ENCODE measurements around the gene VPREB3. TPM values are rescaled to one million over a fixed set of nuclear protein-coding genes. Genes with fewer than 3 reads are reported as not detected.

The VPREB3 gene, protein sequence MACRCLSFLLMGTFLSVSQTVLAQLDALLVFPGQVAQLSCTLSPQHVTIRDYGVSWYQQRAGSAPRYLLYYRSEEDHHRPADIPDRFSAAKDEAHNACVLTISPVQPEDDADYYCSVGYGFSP
- total RNA-seq (not detected in 2 replicates), polyA plus RNA-seq (not detected in 2 replicates)

- H3K27ac ChIP-seq = no peak within 1 kb of the TSS
- 91% methylated on average over 14 of the region's 14 CpGs for WGBS (ENCODE audit: low lambda C conversion rate, missing lambda C conversion rate)
- no peak within 1 kb of the TSS for H2AFZ ChIP-seq
- H3K27me3 ChIP-seq = no peaks in the 10 kb centered on the region
- no peak for TF ChIP-seq EZH2phosphoT487 (IDR thresholded peaks at IDR 0.05; ENCODE audit: low read depth, severe bottlenecking, unreplicated experiment)
- TF ChIP-seq, protein P1, sequence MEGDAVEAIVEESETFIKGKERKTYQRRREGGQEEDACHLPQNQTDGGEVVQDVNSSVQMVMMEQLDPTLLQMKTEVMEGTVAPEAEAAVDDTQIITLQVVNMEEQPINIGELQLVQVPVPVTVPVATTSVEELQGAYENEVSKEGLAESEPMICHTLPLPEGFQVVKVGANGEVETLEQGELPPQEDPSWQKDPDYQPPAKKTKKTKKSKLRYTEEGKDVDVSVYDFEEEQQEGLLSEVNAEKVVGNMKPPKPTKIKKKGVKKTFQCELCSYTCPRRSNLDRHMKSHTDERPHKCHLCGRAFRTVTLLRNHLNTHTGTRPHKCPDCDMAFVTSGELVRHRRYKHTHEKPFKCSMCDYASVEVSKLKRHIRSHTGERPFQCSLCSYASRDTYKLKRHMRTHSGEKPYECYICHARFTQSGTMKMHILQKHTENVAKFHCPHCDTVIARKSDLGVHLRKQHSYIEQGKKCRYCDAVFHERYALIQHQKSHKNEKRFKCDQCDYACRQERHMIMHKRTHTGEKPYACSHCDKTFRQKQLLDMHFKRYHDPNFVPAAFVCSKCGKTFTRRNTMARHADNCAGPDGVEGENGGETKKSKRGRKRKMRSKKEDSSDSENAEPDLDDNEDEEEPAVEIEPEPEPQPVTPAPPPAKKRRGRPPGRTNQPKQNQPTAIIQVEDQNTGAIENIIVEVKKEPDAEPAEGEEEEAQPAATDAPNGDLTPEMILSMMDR (IDR thresholded peaks at IDR 0.05; ENCODE audit: poor library complexity) = no peak
- no peak for TF ChIP-seq EZH2 (IDR thresholded peaks at IDR 0.05; ENCODE audit: borderline replicate concordance)
- no peaks in the 10 kb centered on the region for H3K9me3 ChIP-seq (ENCODE audit: low read depth)
- no peaks in the 10 kb centered on the region for H3K36me3 ChIP-seq (replicated peaks; ENCODE audit: insufficient read depth, low read depth)
- H3K4me1 ChIP-seq (ENCODE audit: insufficient read depth) = peaks cover 8% of the 10 kb centered on the region
- no peak for DNase-seq (ENCODE audit: low spot score)
- H3K4me2 ChIP-seq = no peak within 1 kb of the TSS
- no peaks in the 10 kb centered on the region for H4K20me1 ChIP-seq (ENCODE audit: insufficient read depth, poor library complexity, severe bottlenecking)
- peaks cover 13% of the 10 kb centered on the region for H3K79me2 ChIP-seq
- H3K4me3 ChIP-seq = no peak within 1 kb of the TSS
- H3K9me2 ChIP-seq (replicated peaks; ENCODE audit: insufficient read depth) = no peaks in the 10 kb centered on the region
These were observed at the start of gene VPREB3 for GRCh38 chr22:23754220-23754919. Gene VPREB3, minus strand, starts transcription at chr22:23754425. Its CDS starts 62 bp downstream, at chr22:23754363.

GRCh38 chr22:23803001-23803819, 49.0 kb upstream of the VPREB3 start:
- Histone ChIP-seq H3K27me3 (no peaks in the 10 kb centered on the region), H3K9me3 (ENCODE audit: low read depth) (no peaks in the 10 kb centered on the region), H3K79me2 (peaks cover under 1% of the 10 kb centered on the region), H4K20me1 (ENCODE audit: insufficient read depth, poor library complexity, severe bottlenecking) (peaks cover 5% of the 10 kb centered on the region), H3K9me2 (replicated peaks; ENCODE audit: insufficient read depth) (no peaks in the 10 kb centered on the region), H3K4me1 (ENCODE audit: insufficient read depth) (no peaks in the 10 kb centered on the region), H2AFZ (no peak overlapping the region), H3K4me2 (no peak overlapping the region), H3K36me3 (replicated peaks; ENCODE audit: insufficient read depth, low read depth) (no peaks in the 10 kb centered on the region), H3K4me3 (no peak overlapping the region), H3K27ac (no peak overlapping the region)
- DNase-seq (ENCODE audit: low spot score) = no peak
- 86% methylated on average over 21 of the region's 21 CpGs for WGBS (ENCODE audit: low lambda C conversion rate, missing lambda C conversion rate)
- TF ChIP-seq EZH2phosphoT487 (IDR thresholded peaks at IDR 0.05; ENCODE audit: low read depth, severe bottlenecking, unreplicated experiment) (no peak), EZH2 (IDR thresholded peaks at IDR 0.05; ENCODE audit: borderline replicate concordance) (no peak)
- TF ChIP-seq, protein P1 (IDR thresholded peaks at IDR 0.05; ENCODE audit: poor library complexity) = no peak

DNA sequence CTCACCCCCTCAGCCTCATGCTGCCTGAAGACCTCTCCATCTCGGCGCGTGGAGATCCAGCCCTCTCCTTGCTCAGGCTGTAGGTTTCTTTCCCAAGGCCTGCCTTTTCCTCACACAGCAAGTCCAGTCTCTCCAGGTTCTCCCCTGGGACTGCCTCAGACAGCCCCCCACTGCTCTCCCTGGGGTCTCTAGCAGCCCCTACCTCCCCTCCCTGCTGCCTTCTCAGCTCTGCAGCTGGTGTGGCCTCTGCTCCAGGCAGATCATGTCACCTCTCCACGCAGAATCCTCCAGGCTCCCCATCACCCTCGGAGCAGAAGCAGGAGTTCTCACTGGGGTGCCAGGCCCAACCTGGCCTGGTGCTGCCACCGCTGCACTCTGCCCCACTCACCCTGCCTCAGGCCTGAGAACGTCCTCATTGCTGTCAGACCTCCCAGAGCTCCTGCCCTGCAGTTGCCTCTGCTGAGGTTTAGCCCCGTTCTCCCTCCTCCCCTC, 47.7 kb upstream of the VPREB3 start:
- no peak overlapping the region for H3K4me2 ChIP-seq
- H2AFZ ChIP-seq = no peak overlapping the region
- no peaks in the 10 kb centered on the region for H3K9me3 ChIP-seq (ENCODE audit: low read depth)
- peaks cover 6% of the 10 kb centered on the region for H3K79me2 ChIP-seq
- H3K9me2 ChIP-seq (replicated peaks; ENCODE audit: insufficient read depth) = no peaks in the 10 kb centered on the region
- H3K27me3 ChIP-seq = no peaks in the 10 kb centered on the region
- H4K20me1 ChIP-seq (ENCODE audit: insufficient read depth, poor library complexity, severe bottlenecking) = peaks cover 5% of the 10 kb centered on the region
- H3K4me1 ChIP-seq (ENCODE audit: insufficient read depth) = no peaks in the 10 kb centered on the region
- no peak overlapping the region for H3K27ac ChIP-seq
- no peak for DNase-seq (ENCODE audit: low spot score)
- no peak overlapping the region for H3K4me3 ChIP-seq
- H3K36me3 ChIP-seq (replicated peaks; ENCODE audit: insufficient read depth, low read depth) = no peaks in the 10 kb centered on the region
- WGBS (ENCODE audit: low lambda C conversion rate, missing lambda C conversion rate) = 96% methylated on average over 6 of the region's 8 CpGs
- TF ChIP-seq, protein P1 (IDR thresholded peaks at IDR 0.05; ENCODE audit: poor library complexity) = no peak
- TF ChIP-seq EZH2 (IDR thresholded peaks at IDR 0.05; ENCODE audit: borderline replicate concordance) = no peak
- TF ChIP-seq EZH2phosphoT487 (IDR thresholded peaks at IDR 0.05; ENCODE audit: low read depth, severe bottlenecking, unreplicated experiment) = no peak

Data from hepatocyte (in vitro differentiated cells).